Measurements from ENCODE around the gene TBC1D1.
A peak's percentile ranks its signal among the peaks of the same experiment; 100 is the strongest.

TBC1D1 gene

DNA sequence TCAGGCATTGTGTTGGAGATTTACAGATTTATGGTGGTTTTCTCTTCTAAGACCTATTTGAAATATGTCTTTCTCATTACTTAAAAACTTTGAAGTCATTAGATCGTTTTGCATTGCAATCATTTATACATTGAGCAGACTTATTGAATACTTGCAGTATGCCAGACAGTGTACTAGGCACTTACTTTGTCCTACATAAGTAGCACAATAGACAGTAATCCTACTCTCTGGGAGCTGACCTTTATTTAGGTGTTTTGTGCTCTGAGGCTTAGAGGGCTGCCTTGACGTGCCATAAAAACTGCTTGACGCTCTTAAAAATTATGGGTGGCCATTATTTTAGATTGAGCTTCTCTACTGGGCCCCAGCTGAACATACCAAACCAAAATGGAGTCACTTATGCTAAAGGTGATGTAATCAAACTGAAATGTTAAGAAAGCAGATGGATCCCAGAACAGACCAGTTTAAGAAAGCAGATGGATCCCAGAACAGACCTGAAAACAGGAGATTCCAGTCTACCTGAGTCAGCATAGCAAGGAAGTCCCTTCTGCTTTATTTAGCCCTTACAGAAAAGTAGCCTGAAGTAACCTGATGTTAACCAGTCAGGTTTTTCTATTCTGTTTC lies 111.7 kb downstream of the TBC1D1 start (continued):
- TF ChIP-seq, protein P1, sequence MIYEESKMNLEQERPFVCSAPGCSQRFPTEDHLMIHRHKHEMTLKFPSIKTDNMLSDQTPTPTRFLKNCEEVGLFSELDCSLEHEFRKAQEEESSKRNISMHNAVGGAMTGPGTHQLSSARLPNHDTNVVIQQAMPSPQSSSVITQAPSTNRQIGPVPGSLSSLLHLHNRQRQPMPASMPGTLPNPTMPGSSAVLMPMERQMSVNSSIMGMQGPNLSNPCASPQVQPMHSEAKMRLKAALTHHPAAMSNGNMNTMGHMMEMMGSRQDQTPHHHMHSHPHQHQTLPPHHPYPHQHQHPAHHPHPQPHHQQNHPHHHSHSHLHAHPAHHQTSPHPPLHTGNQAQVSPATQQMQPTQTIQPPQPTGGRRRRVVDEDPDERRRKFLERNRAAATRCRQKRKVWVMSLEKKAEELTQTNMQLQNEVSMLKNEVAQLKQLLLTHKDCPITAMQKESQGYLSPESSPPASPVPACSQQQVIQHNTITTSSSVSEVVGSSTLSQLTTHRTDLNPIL (CRISPR knock-in tag; IDR thresholded peaks at IDR 0.05; ENCODE audit: low read depth), result peak; percentile 70
- TF ChIP-seq, protein P2, sequence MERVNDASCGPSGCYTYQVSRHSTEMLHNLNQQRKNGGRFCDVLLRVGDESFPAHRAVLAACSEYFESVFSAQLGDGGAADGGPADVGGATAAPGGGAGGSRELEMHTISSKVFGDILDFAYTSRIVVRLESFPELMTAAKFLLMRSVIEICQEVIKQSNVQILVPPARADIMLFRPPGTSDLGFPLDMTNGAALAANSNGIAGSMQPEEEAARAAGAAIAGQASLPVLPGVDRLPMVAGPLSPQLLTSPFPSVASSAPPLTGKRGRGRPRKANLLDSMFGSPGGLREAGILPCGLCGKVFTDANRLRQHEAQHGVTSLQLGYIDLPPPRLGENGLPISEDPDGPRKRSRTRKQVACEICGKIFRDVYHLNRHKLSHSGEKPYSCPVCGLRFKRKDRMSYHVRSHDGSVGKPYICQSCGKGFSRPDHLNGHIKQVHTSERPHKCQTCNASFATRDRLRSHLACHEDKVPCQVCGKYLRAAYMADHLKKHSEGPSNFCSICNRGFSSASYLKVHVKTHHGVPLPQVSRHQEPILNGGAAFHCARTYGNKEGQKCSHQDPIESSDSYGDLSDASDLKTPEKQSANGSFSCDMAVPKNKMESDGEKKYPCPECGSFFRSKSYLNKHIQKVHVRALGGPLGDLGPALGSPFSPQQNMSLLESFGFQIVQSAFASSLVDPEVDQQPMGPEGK (CRISPR knock-in tag; IDR thresholded peaks at IDR 0.05; ENCODE audit: borderline replicate concordance), result peak; percentile 67
- peak; percentile 98 for TF ChIP-seq CSDC2 (CRISPR knock-in tag; IDR thresholded peaks at IDR 0.05)
- no peak for TF ChIP-seq ZNF70 (CRISPR knock-in tag; IDR thresholded peaks at IDR 0.05)
- no peak for TF ChIP-seq RARB (CRISPR knock-in tag; IDR thresholded peaks at IDR 0.05)

DNA sequence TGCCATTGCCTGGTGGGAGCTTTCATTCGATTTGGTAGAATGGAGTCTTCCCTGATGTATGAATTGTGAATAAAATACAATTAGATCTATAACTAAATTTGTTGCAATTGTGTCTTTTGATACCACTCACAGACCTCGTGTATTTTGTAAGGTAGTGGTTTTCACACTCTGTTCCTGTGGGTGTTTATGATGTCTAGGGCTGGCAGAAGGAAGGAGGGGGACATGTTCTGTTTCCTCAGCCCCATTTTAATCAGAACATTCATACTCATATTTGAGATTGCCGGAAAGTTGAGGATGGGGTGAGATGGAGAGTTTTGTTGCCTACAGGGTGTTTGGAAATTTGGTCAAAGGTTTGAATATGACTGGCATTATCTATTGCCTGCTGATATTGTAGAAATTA lies 112.2 kb downstream of the TBC1D1 start:
- TF ChIP-seq CSDC2 (CRISPR knock-in tag; IDR thresholded peaks at IDR 0.05) (no peak), BACH2 (CRISPR knock-in tag; IDR thresholded peaks at IDR 0.05; ENCODE audit: borderline replicate concordance) (no peak), ZNF565 (CRISPR knock-in tag; conservative IDR thresholded peaks at IDR 0.05; ENCODE audit: low read depth) (no peak), ZC3H10 (CRISPR knock-in tag; IDR thresholded peaks at IDR 0.05) (no peak), ZFP3 (CRISPR knock-in tag; IDR thresholded peaks at IDR 0.05) (no peak), ARNTL (CRISPR knock-in tag; IDR thresholded peaks at IDR 0.05; ENCODE audit: borderline replicate concordance, low read depth) (no peak), ZNF70 (CRISPR knock-in tag; IDR thresholded peaks at IDR 0.05) (no peak), TOX (CRISPR knock-in tag; IDR thresholded peaks at IDR 0.05; ENCODE audit: borderline replicate concordance) (no peak), OSR1 (CRISPR knock-in tag; IDR thresholded peaks at IDR 0.05) (no peak), ZFP30 (CRISPR knock-in tag; IDR thresholded peaks at IDR 0.05) (no peak), ISL1 (CRISPR knock-in tag; IDR thresholded peaks at IDR 0.05) (no peak)
- TF ChIP-seq, protein P3, sequence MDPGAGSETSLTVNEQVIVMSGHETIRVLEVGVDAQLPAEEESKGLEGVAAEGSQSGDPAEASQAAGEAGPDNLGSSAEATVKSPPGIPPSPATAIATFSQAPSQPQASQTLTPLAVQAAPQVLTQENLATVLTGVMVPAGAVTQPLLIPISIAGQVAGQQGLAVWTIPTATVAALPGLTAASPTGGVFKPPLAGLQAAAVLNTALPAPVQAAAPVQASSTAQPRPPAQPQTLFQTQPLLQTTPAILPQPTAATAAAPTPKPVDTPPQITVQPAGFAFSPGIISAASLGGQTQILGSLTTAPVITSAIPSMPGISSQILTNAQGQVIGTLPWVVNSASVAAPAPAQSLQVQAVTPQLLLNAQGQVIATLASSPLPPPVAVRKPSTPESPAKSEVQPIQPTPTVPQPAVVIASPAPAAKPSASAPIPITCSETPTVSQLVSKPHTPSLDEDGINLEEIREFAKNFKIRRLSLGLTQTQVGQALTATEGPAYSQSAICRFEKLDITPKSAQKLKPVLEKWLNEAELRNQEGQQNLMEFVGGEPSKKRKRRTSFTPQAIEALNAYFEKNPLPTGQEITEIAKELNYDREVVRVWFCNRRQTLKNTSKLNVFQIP (CRISPR knock-in tag; IDR thresholded peaks at IDR 0.05; ENCODE audit: borderline replicate concordance, low read depth), result no peak
- TF ChIP-seq, protein P2 (CRISPR knock-in tag; IDR thresholded peaks at IDR 0.05; ENCODE audit: borderline replicate concordance), result no peak
- ATAC-seq, result no peak

DNA sequence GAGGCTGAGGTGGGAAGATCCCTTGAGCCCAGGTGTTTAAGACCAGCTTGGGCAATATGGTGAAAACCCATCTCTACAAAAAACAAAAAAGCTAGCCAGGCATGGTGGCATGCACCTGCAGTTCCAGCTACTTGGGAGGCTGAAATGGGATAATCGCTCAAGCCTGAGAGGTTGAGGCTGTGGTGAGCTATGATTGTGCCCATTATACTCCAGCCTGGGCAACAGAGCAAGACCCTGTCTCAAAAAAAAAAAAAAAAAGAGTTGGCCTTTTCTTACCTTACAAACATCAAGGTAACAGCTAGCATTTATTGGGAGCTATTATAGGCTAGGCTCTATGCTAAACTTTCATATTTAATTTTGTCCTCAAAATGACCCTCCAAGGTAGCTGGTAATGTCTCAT lies 112.7 kb downstream of the TBC1D1 start:
- TF ChIP-seq ZFP3 (CRISPR knock-in tag; IDR thresholded peaks at IDR 0.05) (no peak), ZC3H10 (CRISPR knock-in tag; IDR thresholded peaks at IDR 0.05) (no peak), ESRRG (CRISPR knock-in tag; IDR thresholded peaks at IDR 0.05) (no peak), TCF4 (CRISPR knock-in tag; IDR thresholded peaks at IDR 0.05; ENCODE audit: borderline replicate concordance) (no peak), ZNF565 (CRISPR knock-in tag; conservative IDR thresholded peaks at IDR 0.05; ENCODE audit: low read depth) (no peak), SNAI2 (CRISPR knock-in tag; IDR thresholded peaks at IDR 0.05) (no peak), RARB (CRISPR knock-in tag; IDR thresholded peaks at IDR 0.05) (no peak), TOX (CRISPR knock-in tag; IDR thresholded peaks at IDR 0.05; ENCODE audit: borderline replicate concordance) (no peak), CSDC2 (CRISPR knock-in tag; IDR thresholded peaks at IDR 0.05) (no peak), ISL1 (CRISPR knock-in tag; IDR thresholded peaks at IDR 0.05) (no peak), PPARA (CRISPR knock-in tag; IDR thresholded peaks at IDR 0.05; ENCODE audit: borderline replicate concordance) (no peak), GLIS3 (CRISPR knock-in tag; IDR thresholded peaks at IDR 0.05) (no peak), BACH2 (CRISPR knock-in tag; IDR thresholded peaks at IDR 0.05; ENCODE audit: borderline replicate concordance) (no peak), OSR1 (CRISPR knock-in tag; IDR thresholded peaks at IDR 0.05) (no peak)
- TF ChIP-seq, protein P4, sequence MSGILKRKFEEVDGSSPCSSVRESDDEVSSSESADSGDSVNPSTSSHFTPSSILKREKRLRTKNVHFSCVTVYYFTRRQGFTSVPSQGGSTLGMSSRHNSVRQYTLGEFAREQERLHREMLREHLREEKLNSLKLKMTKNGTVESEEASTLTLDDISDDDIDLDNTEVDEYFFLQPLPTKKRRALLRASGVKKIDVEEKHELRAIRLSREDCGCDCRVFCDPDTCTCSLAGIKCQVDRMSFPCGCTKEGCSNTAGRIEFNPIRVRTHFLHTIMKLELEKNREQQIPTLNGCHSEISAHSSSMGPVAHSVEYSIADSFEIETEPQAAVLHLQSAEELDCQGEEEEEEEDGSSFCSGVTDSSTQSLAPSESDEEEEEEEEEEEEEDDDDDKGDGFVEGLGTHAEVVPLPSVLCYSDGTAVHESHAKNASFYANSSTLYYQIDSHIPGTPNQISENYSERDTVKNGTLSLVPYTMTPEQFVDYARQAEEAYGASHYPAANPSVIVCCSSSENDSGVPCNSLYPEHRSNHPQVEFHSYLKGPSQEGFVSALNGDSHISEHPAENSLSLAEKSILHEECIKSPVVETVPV (CRISPR knock-in tag; IDR thresholded peaks at IDR 0.05), result no peak
- TF ChIP-seq, protein P1 (CRISPR knock-in tag; IDR thresholded peaks at IDR 0.05; ENCODE audit: low read depth), result no peak
- TF ChIP-seq, protein P2 (CRISPR knock-in tag; IDR thresholded peaks at IDR 0.05; ENCODE audit: borderline replicate concordance), result no peak
- ATAC-seq, result no peak
